ENCODE measurements around the gene OR9G4.

Gene OR9G4

GRCh38 chr11:56748597-56748996 is at the start of gene OR9G4:
OR9G4 (minus strand) TSS chr11:56748697; CDS start chr11:56743766, 4,931 bp downstream.
- no peak for DNase-seq

GRCh38 chr11:56783448-56784041 is 35.0 kb upstream of the OR9G4 start:
- peak in 1 of 56 donors; percentile 3 for DNase-seq

- DNase-seq: no peak
Measured at GRCh38 chr11:56782167-56782847, 33.8 kb upstream of the OR9G4 start.

- DNase-seq: no peak
Measured at GRCh38 chr11:56776809-56777208, 28.3 kb upstream of the OR9G4 start.

- no peak for DNase-seq
Measured at GRCh38 chr11:56764976-56765375, 16.5 kb upstream of the OR9G4 start.

GRCh38 chr11:56751480-56751879 is 3.0 kb upstream of the OR9G4 start:
- DNase-seq: no peak

- DNase-seq: no peak
Measured at GRCh38 chr11:56750190-56750589, 1.7 kb upstream of the OR9G4 start.

- DNase-seq: no peak
Measured at GRCh38 chr11:56740886-56741285, 7.6 kb downstream of the OR9G4 start.

- no peak for DNase-seq
Measured at GRCh38 chr11:56740107-56740506, 8.4 kb downstream of the OR9G4 start.

- no peak for DNase-seq
Measured at GRCh38 chr11:56720513-56720912, 28.0 kb downstream of the OR9G4 start.

GRCh38 chr11:56716379-56716854 is 32.1 kb downstream of the OR9G4 start:
- no peak for DNase-seq

GRCh38 chr11:56714206-56714605 is 34.3 kb downstream of the OR9G4 start:
- DNase-seq: no peak

GRCh38 chr11:56706486-56706885 is 42.0 kb downstream of the OR9G4 start:
- DNase-seq: no peak

GRCh38 chr11:56705784-56706396 is 42.6 kb downstream of the OR9G4 start:
- no peak for DNase-seq

- no peak for DNase-seq
Measured at GRCh38 chr11:56700914-56701485, 47.5 kb downstream of the OR9G4 start.

GRCh38 chr11:56700242-56700913 is 48.1 kb downstream of the OR9G4 start:
- DNase-seq: no peak

GRCh38 chr11:56698795-56699194 is 49.7 kb downstream of the OR9G4 start, which contains the start of gene OR9G1:
OR9G1 (plus strand) TSS chr11:56699095; CDS start chr11:56700388, 1,293 bp downstream.
- no peak for DNase-seq

GRCh38 chr11:56693428-56693827 is 55.1 kb downstream of the OR9G4 start:
- no peak for DNase-seq
